GM21529 (cell line): ENCODE results near the gene ATXN1.

Experiments
- ATAC-seq: cut with Tn5 transposase; IDR thresholded peaks from one replicate; pipeline ENCODE4 v1.9.1; 2021; ENCODE audit not compliant: unreplicated experiment

ATXN1 gene

DNA sequence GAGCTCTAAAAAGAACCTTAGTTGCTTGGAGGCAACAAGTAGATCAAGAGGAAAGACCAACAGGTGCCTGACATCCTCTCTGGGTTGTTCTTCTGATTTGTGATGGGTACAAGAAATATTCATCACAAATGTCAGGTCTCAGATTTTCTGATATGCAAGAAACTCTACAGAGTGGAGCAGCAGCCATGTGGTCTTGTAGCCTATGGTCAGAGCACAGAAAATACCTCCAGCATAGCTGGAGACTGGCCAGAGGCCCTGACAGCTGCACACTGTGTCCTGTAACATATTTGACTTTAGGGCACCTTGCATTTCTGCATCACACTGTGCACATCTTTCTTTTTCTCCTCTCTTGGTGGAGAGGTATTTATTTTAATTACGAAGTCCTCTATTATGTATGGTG is 406.6 kb downstream of the ATXN1 start:
- no peak for ATAC-seq

DNA sequence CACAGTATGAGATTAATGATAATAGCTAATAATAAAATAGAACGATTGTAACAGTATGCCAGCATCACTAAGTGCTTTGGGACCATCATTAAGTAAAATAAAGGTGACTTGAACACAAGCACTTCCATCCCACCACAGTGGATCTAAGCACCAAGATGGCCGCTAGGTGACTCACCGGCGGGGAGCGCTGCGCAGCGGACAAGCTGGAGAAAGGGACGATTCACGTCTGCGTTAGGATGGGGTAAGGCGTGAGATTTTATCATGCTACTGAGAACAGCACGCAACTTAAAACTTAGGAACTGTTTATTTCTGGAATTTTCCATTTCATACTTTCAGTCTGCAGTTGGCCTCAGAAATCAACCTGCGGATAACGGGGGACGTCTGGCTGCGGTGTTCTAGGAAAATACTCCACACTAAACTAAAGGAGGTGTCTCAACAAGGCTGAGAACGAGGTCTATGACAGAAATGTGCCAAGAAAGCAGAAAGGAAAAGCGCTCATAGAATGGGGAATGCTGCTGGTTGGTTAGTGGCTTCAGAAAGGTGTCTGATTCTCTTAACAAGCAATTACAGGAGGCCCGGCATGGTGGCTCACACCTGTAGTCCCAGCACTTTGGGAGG is 408.3 kb downstream of the ATXN1 start:
- no peak for ATAC-seq

GRCh38 chr6:16352258-16352635 is 409.0 kb downstream of the ATXN1 start:
- ATAC-seq, result no peak

DNA sequence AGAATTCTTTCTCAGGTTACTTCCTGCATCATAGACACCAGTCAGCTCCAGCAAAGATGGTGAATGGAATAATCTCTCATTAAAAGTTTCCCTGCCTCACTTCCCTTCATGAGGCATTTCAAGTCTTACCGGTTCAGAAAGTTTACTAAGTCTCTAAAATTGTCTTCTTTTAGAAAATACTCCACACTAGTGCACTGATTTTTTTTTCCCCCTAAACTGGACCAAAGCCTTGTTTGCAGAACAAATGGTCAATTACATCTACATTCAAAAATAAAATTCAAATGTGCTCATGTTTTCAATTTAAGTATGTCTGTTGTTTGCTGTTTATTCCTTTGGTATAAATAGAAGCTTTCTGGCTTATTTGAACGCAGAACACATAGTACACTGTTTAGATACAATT is 411.7 kb downstream of the ATXN1 start:
- ATAC-seq, result no peak

DNA sequence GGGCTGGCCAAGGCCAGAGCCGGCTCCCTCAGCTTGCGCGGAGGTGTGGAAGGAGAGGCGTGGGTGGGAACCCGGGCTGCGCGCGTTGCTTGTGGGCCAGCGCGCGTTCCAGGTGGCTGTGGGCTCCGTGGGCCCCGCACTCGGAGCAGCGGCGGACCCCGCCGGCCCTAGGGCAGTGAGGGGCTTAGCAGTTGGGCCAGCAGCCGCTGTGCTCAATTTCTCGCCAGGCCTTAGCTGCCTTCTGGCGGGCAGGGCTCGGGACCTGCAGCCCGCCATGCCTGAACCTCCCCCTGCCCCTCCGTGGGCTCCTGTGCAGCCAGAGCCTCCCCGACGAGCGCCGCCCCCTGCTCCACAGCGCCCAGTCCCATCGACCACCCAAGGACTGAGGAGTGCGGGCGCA is 414.4 kb downstream of the ATXN1 start:
- no peak for ATAC-seq

DNA sequence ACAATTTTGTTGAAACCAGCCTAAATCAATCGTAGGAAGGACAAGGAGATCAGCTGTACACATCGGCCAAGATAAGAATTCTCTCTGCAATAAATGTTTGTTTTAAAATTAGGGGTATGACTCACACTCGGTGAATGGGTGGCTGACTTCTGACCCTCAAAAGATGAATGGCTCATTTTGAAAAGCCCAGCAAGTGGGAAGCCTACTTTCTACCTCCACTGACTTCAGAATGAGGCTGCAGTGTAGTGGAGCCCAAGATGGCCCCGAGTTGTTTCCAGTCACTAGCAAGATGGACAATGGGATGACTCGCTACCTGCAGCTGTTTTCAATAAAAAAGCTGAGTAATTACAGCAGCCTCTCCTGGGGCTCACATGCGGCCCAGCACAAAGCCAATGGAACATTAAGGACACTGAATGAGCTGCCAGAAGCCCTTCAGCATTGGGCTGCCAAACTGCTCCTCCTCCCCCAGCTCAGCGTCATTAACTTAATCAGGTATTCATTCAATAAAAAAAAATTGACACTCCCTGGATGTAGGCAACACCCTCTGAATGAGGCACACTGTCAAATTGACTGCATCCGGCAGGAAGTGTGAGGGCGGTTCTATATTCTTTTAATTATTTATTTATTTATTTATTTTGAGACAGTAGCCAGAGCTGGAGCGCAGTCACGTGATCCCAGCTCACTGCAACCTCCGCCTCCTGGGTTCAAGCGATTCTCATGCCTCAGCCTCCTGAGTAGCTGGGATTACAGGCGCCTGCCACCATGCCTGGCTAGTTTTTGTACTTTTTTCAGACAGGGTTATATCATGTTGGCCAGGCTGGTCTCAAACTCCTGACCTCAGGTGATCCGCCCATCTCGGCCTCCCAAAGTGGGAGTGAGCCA is 415.6 kb downstream of the ATXN1 start:
- no peak for ATAC-seq

GRCh38 chr6:16344756-16345155 is 416.5 kb downstream of the ATXN1 start:
- no peak for ATAC-seq

GRCh38 chr6:16343593-16343992 is 417.7 kb downstream of the ATXN1 start:
- no peak for ATAC-seq

DNA sequence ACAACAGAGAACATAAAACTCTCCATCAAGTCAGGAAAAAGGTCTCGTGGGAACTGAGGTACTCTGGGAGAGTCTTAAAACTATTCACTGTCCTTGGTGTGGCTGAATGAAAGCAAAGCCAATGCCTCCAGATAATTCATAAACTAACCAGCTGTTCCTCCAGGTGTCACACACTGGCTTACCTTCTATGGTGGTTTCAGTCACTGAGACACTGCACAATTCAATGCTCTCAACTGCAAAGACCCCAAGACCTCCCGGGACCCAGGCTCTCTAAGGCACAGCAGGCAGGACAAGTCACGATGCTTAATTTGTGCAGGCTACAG is 422.0 kb downstream of the ATXN1 start:
- no peak for ATAC-seq

GRCh38 chr6:16338577-16339264 is 422.5 kb downstream of the ATXN1 start:
- ATAC-seq, result no peak

DNA sequence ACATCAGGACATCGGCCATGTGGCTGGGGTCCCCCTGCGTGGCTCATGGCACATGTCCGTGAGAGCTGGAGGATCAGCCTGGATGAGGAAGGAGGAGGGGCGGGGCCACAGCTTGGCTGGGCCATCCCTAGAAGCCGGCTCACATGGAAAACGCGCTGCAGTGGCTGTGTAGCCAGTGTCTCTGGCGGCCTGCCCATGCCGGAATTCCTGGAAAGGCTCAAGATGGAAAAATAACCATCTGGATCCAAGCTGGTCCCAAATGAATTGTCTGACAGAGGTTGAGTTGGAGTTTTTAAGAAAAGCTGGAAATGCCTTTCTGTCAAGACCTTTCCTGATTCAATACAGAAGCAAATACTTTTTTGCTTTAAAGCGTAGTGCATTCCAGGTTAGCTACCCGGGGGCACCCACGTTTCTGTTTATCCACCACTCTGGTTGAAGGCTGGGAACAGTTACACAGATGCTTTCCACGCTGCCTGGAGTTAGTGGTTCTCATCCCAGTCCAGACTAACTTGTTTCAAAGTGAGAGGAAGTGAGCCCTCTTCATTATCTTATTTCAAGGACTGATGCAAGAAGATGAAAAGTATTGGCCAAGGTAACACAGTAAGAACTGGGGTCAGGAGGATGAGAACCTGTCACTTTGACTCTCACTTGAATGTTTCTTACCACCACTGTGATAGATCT is 423.8 kb downstream of the ATXN1 start:
- no peak for ATAC-seq

- ATAC-seq, result no peak
Measured at GRCh38 chr6:16336911-16337294, 424.4 kb downstream of the ATXN1 start.

DNA sequence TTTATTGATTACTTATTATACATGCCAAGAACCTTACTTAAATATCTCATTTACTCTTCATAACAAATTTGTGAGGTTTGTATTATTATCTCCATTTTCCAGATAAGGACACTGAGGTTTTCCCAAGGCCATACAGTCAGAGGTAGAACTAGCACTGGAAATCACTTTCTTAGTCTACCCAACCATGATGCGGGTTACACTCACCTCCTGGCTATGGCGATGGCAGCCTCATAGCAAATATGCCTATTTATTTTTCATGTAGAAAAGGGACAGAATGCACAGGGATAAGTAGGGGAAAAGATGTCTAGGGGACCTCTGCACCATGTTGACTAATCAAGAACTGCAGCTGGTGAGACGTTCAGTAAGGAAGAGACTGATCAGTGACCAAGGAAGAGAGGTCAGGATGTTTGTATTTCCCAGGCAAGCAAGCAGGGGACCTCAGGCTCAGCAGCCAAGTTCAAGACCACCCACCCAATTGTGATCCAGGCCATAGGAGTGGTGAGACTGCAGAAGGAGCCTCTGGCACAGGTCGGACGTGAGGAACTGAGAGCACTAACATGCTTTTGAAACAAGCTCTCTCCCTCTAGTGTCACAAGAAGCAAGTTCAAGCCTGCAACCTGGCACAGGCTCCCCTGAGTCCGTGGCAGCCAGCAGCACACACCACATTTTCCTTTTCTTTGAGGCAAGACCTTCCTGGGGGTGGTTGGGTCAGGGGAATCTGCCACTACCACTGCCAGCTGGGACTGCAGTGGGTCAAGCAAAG is 425.0 kb downstream of the ATXN1 start:
- ATAC-seq, result no peak

DNA sequence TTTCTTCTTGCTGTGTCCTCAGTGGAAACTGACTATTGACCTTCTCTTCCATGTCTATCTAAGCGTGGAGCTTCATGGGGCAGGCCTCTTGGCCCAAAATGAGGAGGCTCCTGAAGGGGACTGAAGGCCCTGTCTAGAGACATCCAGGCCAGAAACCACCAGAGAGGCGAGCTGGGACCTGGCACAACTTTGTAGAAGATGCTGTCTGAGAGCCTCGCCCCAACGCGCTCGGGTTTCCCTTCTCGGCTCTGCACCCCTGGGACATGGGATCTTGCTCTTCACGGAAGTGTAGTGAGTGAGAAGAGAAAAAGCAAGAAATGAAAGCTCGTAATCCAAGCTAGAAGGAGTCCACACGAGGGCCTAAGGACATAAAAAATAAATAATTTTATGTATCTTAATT is 426.1 kb downstream of the ATXN1 start:
- ATAC-seq, result no peak

DNA sequence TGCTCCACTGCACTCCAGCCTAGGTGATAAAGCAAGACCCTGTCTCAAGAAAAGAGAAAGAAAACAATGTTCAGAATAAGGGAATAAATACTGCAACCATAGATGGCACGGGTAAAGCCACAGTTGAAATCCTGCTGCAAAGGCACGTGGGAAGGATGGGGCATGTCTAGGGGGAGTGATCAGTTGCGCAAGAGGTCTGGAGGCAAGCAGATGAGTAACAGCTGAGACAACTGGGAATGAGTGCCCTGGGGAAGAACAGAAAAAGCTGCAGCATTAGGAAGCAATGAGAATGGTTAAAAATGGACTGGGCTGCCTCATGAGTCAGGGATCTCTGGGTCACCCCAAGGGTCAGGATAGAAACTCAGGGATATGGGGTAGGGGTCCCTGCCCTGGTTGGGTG is 426.6 kb downstream of the ATXN1 start:
- ATAC-seq, result no peak

DNA sequence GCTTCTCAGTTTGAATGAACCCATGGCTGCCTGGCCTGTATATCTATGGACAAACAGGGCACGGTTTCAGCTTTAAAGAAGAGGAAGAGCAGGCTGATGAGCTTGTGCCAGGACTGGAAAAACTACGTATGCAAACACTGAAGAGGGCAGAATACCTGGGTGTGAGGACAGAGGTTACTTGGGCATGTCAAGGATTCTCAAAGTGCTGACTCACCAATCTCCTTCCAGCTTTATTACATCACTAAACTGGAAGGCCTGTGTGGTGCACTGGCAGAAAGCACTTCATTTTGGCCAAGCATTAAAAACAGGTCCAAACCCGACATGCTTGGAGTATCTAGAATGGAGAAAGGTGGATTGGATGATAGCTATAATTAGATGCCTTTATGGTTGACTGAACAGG is 427.7 kb downstream of the ATXN1 start:
- ATAC-seq, result no peak

DNA sequence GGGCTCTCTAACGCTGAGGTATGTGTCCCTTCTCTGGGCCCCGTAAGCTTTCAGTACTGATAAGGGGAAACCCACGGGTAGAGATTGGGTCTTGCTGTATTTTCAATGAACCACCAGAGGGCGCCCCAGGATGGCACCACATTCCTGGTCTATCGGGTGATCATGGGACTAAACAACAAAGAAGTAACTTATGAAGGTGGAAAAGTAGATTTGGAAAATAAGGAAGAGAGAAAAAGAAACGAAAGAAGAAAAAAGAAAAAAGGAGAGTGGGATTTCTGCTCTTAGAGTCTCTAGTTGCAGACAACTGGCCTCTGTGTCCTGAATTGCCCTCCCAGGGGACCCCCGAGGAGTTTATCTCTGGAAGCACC is 429.1 kb downstream of the ATXN1 start:
- peak; percentile 92 for ATAC-seq

DNA sequence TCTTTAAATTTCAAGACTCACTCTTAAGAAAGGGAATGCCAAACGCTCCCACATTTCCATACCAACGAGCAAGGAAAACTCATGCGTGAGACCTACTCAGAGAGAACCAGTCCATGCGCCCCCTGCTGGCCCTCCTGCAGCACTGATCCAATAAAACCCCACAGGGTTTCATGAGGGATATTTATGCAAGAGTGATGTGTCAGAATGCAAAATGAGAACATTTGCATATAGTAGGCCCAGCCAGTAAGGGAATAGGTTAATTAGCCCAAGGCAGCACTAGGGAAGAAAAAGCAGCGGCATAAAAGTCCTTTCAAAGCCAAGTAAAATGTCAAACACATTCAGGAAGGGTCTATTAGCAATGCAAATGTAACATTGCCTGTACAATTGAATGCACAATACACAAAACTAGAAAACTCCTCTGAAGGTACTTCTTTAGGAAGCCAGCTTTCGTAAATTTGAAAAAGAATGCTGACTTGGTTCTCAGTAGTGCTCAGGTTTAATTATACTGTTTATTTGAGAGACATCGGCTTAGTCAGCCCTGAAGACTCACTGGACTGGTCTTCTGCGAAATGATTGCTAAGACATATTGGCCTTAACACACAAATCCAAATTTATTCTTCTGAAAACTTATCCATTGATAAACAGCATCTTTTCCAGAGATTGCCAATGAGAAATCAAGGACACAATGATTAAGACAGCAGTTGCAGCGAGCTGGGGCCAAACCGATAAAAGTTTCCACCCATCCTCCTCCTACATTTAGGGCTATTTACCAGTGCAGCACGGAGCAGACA is 429.7 kb downstream of the ATXN1 start:
- ATAC-seq, result peak; percentile 50

- no peak for ATAC-seq
Measured at GRCh38 chr6:16329233-16329632, 432.0 kb downstream of the ATXN1 start.

- ATAC-seq, result no peak
Measured at GRCh38 chr6:16327777-16328325, 433.4 kb downstream of the ATXN1 start.
